IMR-90 (cell line): ENCODE measurements around the gene GPBAR1. TPM values are rescaled to one million over a fixed set of nuclear protein-coding genes. Genes with fewer than 3 reads are reported as not detected.
A peak's percentile ranks its signal among the peaks of the same experiment; 100 is the strongest.

Experiments used
- ATAC-seq: fragments of 200-7000 bp; cut with Tn5 transposase; 2 replicates; pipeline ENCODE4 v1.9.1; 2020; ENCODE audit warnings: low read depth, mild to moderate bottlenecking, moderate library complexity
- BruUV-seq: library from RNA; stranded (reverse); fragments of 400-500 nt; replicated peaks from 2 replicates; lab custom pipeline; 2021; lab: Mats Ljungman, UMichigan
- CTCF ChIA-PET: fragments of 300-600 bp; formaldehyde crosslinking; extraction: SDS; loops from one replicate; lab custom pipeline; 2021; ENCODE audit warnings: antibody characterized with exemption; lab: Yijun Ruan, JAX
- POLR2A ChIA-PET: fragments of 300-600 bp; sonication (Branson Sonifier 250); formaldehyde crosslinking; loops from one replicate; lab custom pipeline; 2022; ENCODE audit warnings: antibody characterized with exemption; ENCODE audit not compliant: unreplicated experiment; lab: Charles Lee
- DNase-seq: peaks from one replicate; pipeline ENCODE4 v3.0.0; 2013
- H2AFZ ChIP-seq: replicated peaks from 2 replicates; pipeline ENCODE3; 2013; ENCODE audit warnings: low read length, mild to moderate bottlenecking; ENCODE audit not compliant: poor library complexity
- H2AK5ac ChIP-seq: 2 replicates; pipeline ENCODE4 v1.6.1; 2013; ENCODE audit warnings: low read depth, low read length, inconsistent platforms
- H2AK9ac ChIP-seq: replicated peaks from 2 replicates; pipeline ENCODE3; 2013; ENCODE audit warnings: mild to moderate bottlenecking, low read depth, low read length, moderate library complexity; ENCODE audit not compliant: poor library complexity
- H2BK120ac ChIP-seq: 2 replicates; pipeline ENCODE4 v1.6.1; 2013; ENCODE audit warnings: low read depth, low read length, inconsistent platforms
- H2BK15ac ChIP-seq: 3 replicates; pipeline ENCODE4 v1.6.1; 2013; ENCODE audit warnings: low read depth, low read length, inconsistent platforms
- H2BK20ac ChIP-seq: 2 replicates; pipeline ENCODE4 v1.6.1; 2013; ENCODE audit warnings: low read depth, mild to moderate bottlenecking, inconsistent platforms, low read length, moderate library complexity
- H2BK5ac ChIP-seq: 2 replicates; pipeline ENCODE4 v1.6.1; 2013; ENCODE audit warnings: mild to moderate bottlenecking, low read depth, low read length, inconsistent platforms; ENCODE audit not compliant: poor library complexity, severe bottlenecking
- H3K14ac ChIP-seq: replicated peaks from 2 replicates; pipeline ENCODE4 v1.6.1; 2013; ENCODE audit warnings: low read depth, low read length, inconsistent platforms
- H3K18ac ChIP-seq: 2 replicates; pipeline ENCODE4 v1.6.1; 2013; ENCODE audit warnings: low read depth, low read length, control low read depth
- H3K23ac ChIP-seq: 2 replicates; pipeline ENCODE4 v1.6.1; 2013; ENCODE audit warnings: low read depth, low read length, inconsistent platforms
- H3K27ac ChIP-seq: 2 replicates; pipeline ENCODE4 v1.5.1; 2013; ENCODE audit warnings: mild to moderate bottlenecking, control low read depth, low read length; ENCODE audit not compliant: insufficient read depth
- H3K27me3 ChIP-seq: 2 replicates; pipeline ENCODE4 v1.6.1; 2013; ENCODE audit warnings: low read length; ENCODE audit not compliant: control insufficient read depth, insufficient read depth
- H3K36me3 ChIP-seq: 2 replicates; pipeline ENCODE4 v1.6.1; 2013; ENCODE audit warnings: low read length, mixed read lengths; ENCODE audit not compliant: control insufficient read depth, insufficient read depth
- H3K4ac ChIP-seq: 2 replicates; pipeline ENCODE4 v1.6.1; 2013; ENCODE audit warnings: low read depth, low read length, inconsistent platforms
- H3K4me1 ChIP-seq: 2 replicates; pipeline ENCODE4 v1.6.1; 2013; ENCODE audit warnings: low read length, mixed read lengths; ENCODE audit not compliant: control insufficient read depth, insufficient read depth
- H3K4me2 ChIP-seq: 2 replicates; pipeline ENCODE4 v1.6.1; 2013; ENCODE audit warnings: low read depth, mild to moderate bottlenecking, control low read depth, low read length, moderate library complexity
- H3K4me3 ChIP-seq: 2 replicates; pipeline ENCODE4 v1.5.1; 2013; ENCODE audit warnings: low read depth, mild to moderate bottlenecking, control low read depth, low read length, moderate library complexity; ENCODE audit not compliant: insufficient read depth
- H3K56ac ChIP-seq: 2 replicates; pipeline ENCODE4 v1.6.1; 2013; ENCODE audit warnings: low read length, inconsistent platforms; ENCODE audit not compliant: insufficient read depth; ENCODE audit errors: extremely low read depth
- H3K79me1 ChIP-seq, 2 experiments: 2 replicates each; pipeline ENCODE4 v1.6.1; 2013; ENCODE audit warnings: low read length in 2 of 2, inconsistent platforms in 1 of 2, low read depth in 1 of 2
- H3K9ac ChIP-seq: 2 replicates; pipeline ENCODE4 v1.6.1; 2013; ENCODE audit warnings: low read depth, low read length, control low read depth
- H3K9me1 ChIP-seq: 2 replicates; pipeline ENCODE4 v1.6.1; 2013; ENCODE audit warnings: low read length, inconsistent platforms; ENCODE audit not compliant: insufficient read depth
- H3K9me3 ChIP-seq: 2 replicates; pipeline ENCODE4 v1.6.1; 2013; ENCODE audit warnings: low read length; ENCODE audit not compliant: control insufficient read depth, insufficient read depth
- H4K20me1 ChIP-seq: 2 replicates; pipeline ENCODE4 v1.6.1; 2013; ENCODE audit warnings: low read length, inconsistent platforms; ENCODE audit not compliant: insufficient read depth
- H4K5ac ChIP-seq: 2 replicates; pipeline ENCODE4 v1.6.1; 2013; ENCODE audit warnings: mild to moderate bottlenecking, low read depth, low read length, control low read depth
- H4K8ac ChIP-seq, 2 experiments: 2 replicates each; pipeline ENCODE4 v1.6.1; 2013; ENCODE audit warnings: low read depth in 2 of 2, low read length in 2 of 2, control low read depth in 1 of 2, inconsistent platforms in 1 of 2
- H4K91ac ChIP-seq: 2 replicates; pipeline ENCODE4 v1.6.1; 2013; ENCODE audit warnings: low read depth, low read length, inconsistent platforms; ENCODE audit not compliant: insufficient read depth
- FOS ChIP-seq: fragments of 150-350 bp; IDR thresholded peaks from 2 replicates; pipeline ENCODE4 v1.6.1; 2016; ENCODE audit warnings: low read depth, low read length
- RFX5 ChIP-seq: IDR thresholded peaks from 2 replicates; pipeline ENCODE4 v1.8.0; 2012; ENCODE audit warnings: low read depth, mild to moderate bottlenecking, low read length, moderate library complexity
- SMC3 ChIP-seq: fragments of 150-350 bp; IDR thresholded peaks from 2 replicates; pipeline ENCODE4 v1.6.1; 2016; ENCODE audit warnings: low read depth, mild to moderate bottlenecking, antibody characterized with exemption, low read length, moderate library complexity
- WGBS, 2 experiments: methylation state at CpG; one replicate each; pipeline versions ENCODE4 v1.1.5 to v1.1.7; 2013; ENCODE audit warnings: missing lambda C conversion rate in 2 of 2; ENCODE audit not compliant: insufficient read length in 1 of 2; ENCODE audit errors: extremely low coverage in 2 of 2; 5-methylcytosine and 5-hydroxymethylcytosine counted together
- dilution Hi-C: fragments of 300-500 bp; cut with HindIII; formaldehyde crosslinking; loops from one replicate; pipeline ENCODE4 v1.14.3; 2018; ENCODE audit warnings: low sequenced_read_pairs; ENCODE audit not compliant: unreplicated experiment
- in situ Hi-C: fragments of 300-500 bp; cut with MboI; formaldehyde crosslinking; loops from 3 replicates; pipeline ENCODE4 v1.14.3; 2019; ENCODE audit warnings: low sequenced_read_pairs, inconsistent platforms, mixed read lengths
- intact Hi-C: fragments of 100-400 bp; cut with micrococcal nuclease; formaldehyde crosslinking; loops from 2 replicates; pipeline ENCODE4 v1.10.0; 2022
- polyA plus RNA-seq, 3 experiments: library from polyadenylated mRNA; depleted of rRNA; stranded (reverse); fragments of >200 nt; gene quantifications; 2 replicates each; pipeline ENCODE4 v1.2.3, GENCODE V29; 2012; ENCODE audit warnings: low replicate concordance in 1 of 3
- total RNA-seq: library from RNA; depleted of rRNA; stranded (reverse); fragments of >200 nt; gene quantifications from 2 replicates; pipeline ENCODE4 v1.2.3, GENCODE V29; 2012
- TF ChIP-seq, protein P1 (sequence below): fragments of 150-350 bp; IDR thresholded peaks from 2 replicates; pipeline ENCODE4 v1.6.1; 2017; ENCODE audit warnings: mild to moderate bottlenecking, antibody characterized with exemption, low read length, low read depth

Gene GPBAR1
- total and polyA plus RNA-seq, 2 of the 4 experiments (the other 2 are of a cell fraction), result under 0.01 to 0.21 TPM

DNA sequence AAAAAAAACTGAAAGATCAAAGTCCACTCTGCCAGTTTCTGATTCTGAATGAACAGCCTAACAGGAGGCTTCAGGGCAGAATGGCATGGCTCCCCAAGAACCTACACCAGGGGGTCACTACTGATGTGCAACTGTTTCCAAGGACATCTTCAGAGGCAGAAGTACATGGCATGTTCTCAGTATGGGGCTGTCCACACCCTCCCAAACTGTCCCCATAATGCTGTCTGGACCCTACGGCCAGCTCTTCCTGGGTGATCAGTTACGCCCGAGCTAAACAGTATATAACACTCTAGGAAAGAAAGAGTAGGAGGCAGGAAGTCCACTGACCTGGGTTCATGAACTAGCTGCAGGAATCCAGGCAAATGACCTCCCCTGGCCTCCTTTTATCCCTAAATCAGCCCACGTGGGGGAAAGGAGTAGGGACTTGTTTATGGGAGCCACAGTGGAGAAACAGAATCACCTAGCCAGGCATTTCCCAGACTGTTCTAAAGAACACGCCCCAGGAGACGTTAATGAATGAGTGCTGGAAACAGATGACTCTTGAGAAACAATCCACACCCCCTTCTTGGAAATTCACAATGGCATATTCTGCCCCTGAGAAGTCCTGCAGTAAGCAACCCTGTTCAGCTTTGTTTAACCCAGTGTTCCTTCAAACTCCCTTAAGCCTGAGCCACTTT, 29.0 kb downstream of the GPBAR1 start:
- Histone ChIP-seq H3K4me2 (peak overlapping the region; percentile 92), H3K36me3 (no peaks in the 10 kb centered on the region), H3K79me1 (peaks cover 28 to 55% of the 10 kb centered on the region in 2 experiments), H3K18ac (no peak overlapping the region), H2AK5ac (peak overlapping the region; percentile 33; the same call in 1 of the 2 replicates), H3K27me3 (no peaks in the 10 kb centered on the region), H3K4me3 (no peak overlapping the region), H3K9me3 (no peaks in the 10 kb centered on the region), H2AK9ac (peak overlapping the region; percentile 81), H4K91ac (no peak overlapping the region), H3K9me1 (peaks cover 18% of the 10 kb centered on the region), H3K4ac (peak overlapping the region; percentile 92; the same call in 1 of the 2 replicates), H3K56ac (peak overlapping the region; percentile 49; the same call in 1 of the 2 replicates), H2BK15ac (no peak overlapping the region), H3K14ac (peak overlapping the region; percentile 43; the same call in 1 of the 2 replicates), H3K27ac (peak overlapping the region; percentile 30; the same call in 1 of the 2 replicates), H4K5ac (no peak overlapping the region), H3K23ac (peak overlapping the region; percentile 79), H3K9ac (peak overlapping the region; percentile 18; the same call in 1 of the 2 replicates), H2BK120ac (no peak overlapping the region), H3K4me1 (peaks cover 30% of the 10 kb centered on the region), H2BK20ac (no peak overlapping the region), H4K20me1 (peaks cover 18% of the 10 kb centered on the region), H4K8ac (0 out of 4 replicates have a peak overlapping the region, but pooled peaks of 1 of the 2 experiments have one; percentile 2), H2BK5ac (peak overlapping the region; percentile 3), H2AFZ (no peak overlapping the region)
- ChIA-PET CTCF (no interaction called here), POLR2A (no interaction called here)
- intact Hi-C loops (loop anchor here (5.0 kb wide), 1 partner anchor 358 kb away; no protein-coding TSS in a partner anchor), in situ Hi-C loops (no loop called here), dilution Hi-C loops (no loop called here)
- TF ChIP-seq RFX5 (peak; percentile 56; the same call in 1 of the 2 replicates), FOS (no peak), SMC3 (no peak)
- TF ChIP-seq, protein P1, sequence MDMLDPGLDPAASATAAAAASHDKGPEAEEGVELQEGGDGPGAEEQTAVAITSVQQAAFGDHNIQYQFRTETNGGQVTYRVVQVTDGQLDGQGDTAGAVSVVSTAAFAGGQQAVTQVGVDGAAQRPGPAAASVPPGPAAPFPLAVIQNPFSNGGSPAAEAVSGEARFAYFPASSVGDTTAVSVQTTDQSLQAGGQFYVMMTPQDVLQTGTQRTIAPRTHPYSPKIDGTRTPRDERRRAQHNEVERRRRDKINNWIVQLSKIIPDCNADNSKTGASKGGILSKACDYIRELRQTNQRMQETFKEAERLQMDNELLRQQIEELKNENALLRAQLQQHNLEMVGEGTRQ, result no peak
- no CpG with 5 or more reads among the region's 6 CpGs for WGBS, 2 experiments
- ATAC-seq (no peak), DNase-seq (peak; percentile 36)
- BruUV-seq, result no TSS peak
